Gastrocnemius medialis (tissue), 4 donors: ENCODE data around the gene CCDC74B.
"Not testable (repeated sequence)": the region's sequence is repeated elsewhere in the genome, so short reads cannot be mapped to it uniquely, and the experiment has no call there.

Source experiments
- CTCF ChIP-seq, 5 experiments: fragments of 450-650 bp in 3 of 5; fragments of 200-600 bp in 2 of 5; sonication (generic) in 2 of 5; IDR thresholded peaks in 4 of 5; conservative IDR thresholded peaks in 1 of 5; 1 replicate in 4 of 5; 2 replicates in 1 of 5; pipeline ENCODE4 v1.5.1; 2016 to 2019; ENCODE audit warnings: antibody characterized with exemption in 5 of 5, mild to moderate bottlenecking in 3 of 5, moderate library complexity in 3 of 5
- POLR2A ChIP-seq, 2 donors: fragments of 450-650 bp; IDR thresholded peaks; one replicate each; pipeline ENCODE4 v1.6.1; 2017; ENCODE audit warnings: antibody characterized with exemption in 2 of 2, mild to moderate bottlenecking in 2 of 2, moderate library complexity in 2 of 2

GRCh38 chr2:130139331-130140280, 5.3 kb downstream of the CCDC74B start:
- not testable (repeated sequence) for TF ChIP-seq CTCF (IDR thresholded peaks at IDR 0.05 in 4 of 5, conservative IDR thresholded peaks at IDR 0.05 in 1 of 5); POLR2A (IDR thresholded peaks at IDR 0.05)
